ENCODE data around the gene SMU1. TPM values are rescaled to one million over a fixed set of nuclear protein-coding genes. Genes with fewer than 3 reads are reported as not detected.
A peak's percentile ranks its signal among the peaks of the same experiment; 100 is the strongest.

SMU1 gene
- total and polyA plus RNA-seq, 2 of the 13 experiments (the other 11 are each of a cell fraction or from before 2014, with no cell fraction given): 12.9 to 36.6 TPM

DNA sequence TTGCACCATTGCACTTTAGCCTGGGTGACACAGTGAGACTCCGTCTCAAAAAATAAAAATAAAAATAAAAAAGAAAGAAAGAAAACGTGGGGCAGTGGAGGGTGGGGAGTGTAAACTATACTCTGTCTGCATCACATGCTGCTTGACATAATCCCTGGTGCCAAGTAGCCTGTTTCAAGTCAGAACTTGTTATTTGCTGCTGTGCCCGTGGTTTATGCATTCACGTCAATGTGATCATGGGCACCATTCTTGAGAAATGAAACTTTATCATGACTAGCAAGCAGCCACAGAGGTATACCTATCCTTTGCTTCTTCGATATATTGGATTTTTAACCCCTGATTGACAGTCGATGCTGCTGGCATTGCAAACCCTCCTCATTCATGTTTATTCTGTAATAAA is 4.1 kb upstream of the SMU1 start:
- intact Hi-C loops (cut with micrococcal nuclease; ENCODE audit: unreplicated experiment) (no loop called here), in situ Hi-C loops (cut with HindIII; ENCODE audit: extremely low pct_ligation_motif_present, low pct_unique_long_range_greater_than_20kb) (loop anchor here (5.0 kb wide), 1 partner anchor 147 kb away; no protein-coding TSS in a partner anchor)
- TF ChIP-seq ZNF225 (CRISPR knock-in tag; IDR thresholded peaks at IDR 0.05) (no peak), ZNF329 (CRISPR knock-in tag; IDR thresholded peaks at IDR 0.05; ENCODE audit: low read depth) (no peak), ZSCAN31 (CRISPR knock-in tag; IDR thresholded peaks at IDR 0.05; ENCODE audit: low read depth) (no peak), PRMT3 (CRISPR knock-in tag; IDR thresholded peaks at IDR 0.05; ENCODE audit: borderline replicate concordance, low read depth) (no peak), SMAD3 (CRISPR knock-in tag; IDR thresholded peaks at IDR 0.05) (no peak), GABPA (IDR thresholded peaks at IDR 0.05; ENCODE audit: low read depth, low read length) (no peak), GABPA (CRISPR knock-in tag; IDR thresholded peaks at IDR 0.05; ENCODE audit: low read depth) (no peak), KDM6A (CRISPR knock-in tag; IDR thresholded peaks at IDR 0.05; ENCODE audit: low read depth) (no peak), DR1 (CRISPR knock-in tag; IDR thresholded peaks at IDR 0.05) (no peak), GATA4 (IDR thresholded peaks at IDR 0.05; ENCODE audit: borderline replicate concordance, low read depth) (no peak), TBL1XR1 (IDR thresholded peaks at IDR 0.05; ENCODE audit: borderline replicate concordance, low read length, partially characterized antibody) (no peak), ZSCAN25 (CRISPR knock-in tag; IDR thresholded peaks at IDR 0.05) (no peak), MIER2 (CRISPR knock-in tag; IDR thresholded peaks at IDR 0.05) (no peak), FOXA1 (IDR thresholded peaks at IDR 0.05) (no peak), FOXA1 (CRISPR knock-in tag; IDR thresholded peaks at IDR 0.05) (no peak), NFIB (CRISPR knock-in tag; IDR thresholded peaks at IDR 0.05; ENCODE audit: borderline replicate concordance) (no peak)
- TF ChIP-seq, protein P1, sequence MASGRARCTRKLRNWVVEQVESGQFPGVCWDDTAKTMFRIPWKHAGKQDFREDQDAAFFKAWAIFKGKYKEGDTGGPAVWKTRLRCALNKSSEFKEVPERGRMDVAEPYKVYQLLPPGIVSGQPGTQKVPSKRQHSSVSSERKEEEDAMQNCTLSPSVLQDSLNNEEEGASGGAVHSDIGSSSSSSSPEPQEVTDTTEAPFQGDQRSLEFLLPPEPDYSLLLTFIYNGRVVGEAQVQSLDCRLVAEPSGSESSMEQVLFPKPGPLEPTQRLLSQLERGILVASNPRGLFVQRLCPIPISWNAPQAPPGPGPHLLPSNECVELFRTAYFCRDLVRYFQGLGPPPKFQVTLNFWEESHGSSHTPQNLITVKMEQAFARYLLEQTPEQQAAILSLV (CRISPR knock-in tag; IDR thresholded peaks at IDR 0.05; ENCODE audit: borderline replicate concordance): no peak
- TF ChIP-seq, protein P2, sequence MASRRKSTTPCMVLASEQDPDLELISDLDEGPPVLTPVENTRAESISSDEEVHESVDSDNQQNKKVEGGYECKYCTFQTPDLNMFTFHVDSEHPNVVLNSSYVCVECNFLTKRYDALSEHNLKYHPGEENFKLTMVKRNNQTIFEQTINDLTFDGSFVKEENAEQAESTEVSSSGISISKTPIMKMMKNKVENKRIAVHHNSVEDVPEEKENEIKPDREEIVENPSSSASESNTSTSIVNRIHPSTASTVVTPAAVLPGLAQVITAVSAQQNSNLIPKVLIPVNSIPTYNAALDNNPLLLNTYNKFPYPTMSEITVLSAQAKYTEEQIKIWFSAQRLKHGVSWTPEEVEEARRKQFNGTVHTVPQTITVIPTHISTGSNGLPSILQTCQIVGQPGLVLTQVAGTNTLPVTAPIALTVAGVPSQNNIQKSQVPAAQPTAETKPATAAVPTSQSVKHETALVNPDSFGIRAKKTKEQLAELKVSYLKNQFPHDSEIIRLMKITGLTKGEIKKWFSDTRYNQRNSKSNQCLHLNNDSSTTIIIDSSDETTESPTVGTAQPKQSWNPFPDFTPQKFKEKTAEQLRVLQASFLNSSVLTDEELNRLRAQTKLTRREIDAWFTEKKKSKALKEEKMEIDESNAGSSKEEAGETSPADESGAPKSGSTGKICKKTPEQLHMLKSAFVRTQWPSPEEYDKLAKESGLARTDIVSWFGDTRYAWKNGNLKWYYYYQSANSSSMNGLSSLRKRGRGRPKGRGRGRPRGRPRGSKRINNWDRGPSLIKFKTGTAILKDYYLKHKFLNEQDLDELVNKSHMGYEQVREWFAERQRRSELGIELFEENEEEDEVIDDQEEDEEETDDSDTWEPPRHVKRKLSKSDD (CRISPR knock-in tag; IDR thresholded peaks at IDR 0.05; ENCODE audit: low read depth): no peak
- Histone ChIP-seq H3K79me2 (ENCODE audit: insufficient read depth, low read length) (peaks cover 10% of the 10 kb centered on the region), H3K4me3 (replicated peaks in 1 of 3; ENCODE audit: insufficient read depth in 1 of 3, low read depth in 2 of 3, low read length in 3 of 3) (no peak overlapping the region; a peak in 1 of 6 replicates), H3K27me3 (ENCODE audit: control insufficient read depth in 1 of 2, insufficient read depth in 2 of 2, low read length in 2 of 2) (no peaks in the 10 kb centered on the region; a peak in 1 of 5 replicates), H3K36me3 (replicated peaks in 1 of 2; ENCODE audit: control insufficient read depth in 1 of 2, insufficient read depth in 2 of 2, low read length in 2 of 2) (no peaks in the 10 kb centered on the region), H3K4me1 (ENCODE audit: insufficient read depth, low read length) (peaks cover 35% of the 10 kb centered on the region), H2AFZ (ENCODE audit: low read length) (peak overlapping the region; percentile 65), H3K4me2 (ENCODE audit: low read depth, low read length) (peak overlapping the region; percentile 74), H3K9ac (ENCODE audit: insufficient read depth, low read depth, low read length) (no peak overlapping the region; the same call in 1 of the 2 replicates), H3K27ac (ENCODE audit: extremely low read length, insufficient read depth, low read length) (no peak overlapping the region), H4K20me1 (ENCODE audit: insufficient read depth, low read length) (no peaks in the 10 kb centered on the region), H3K9me3 (ENCODE audit: low read length) (no peaks in the 10 kb centered on the region)
- no peak for DNase-seq (ENCODE audit: low spot score)
- ChIA-PET CTCF (ENCODE audit: low intra/inter-chr PET ratio, low total read pairs) (interaction anchor here (1.5 to 3.4 kb wide), 3 partner anchors 91 to 144 kb away, joined by 3 to 80 read pairs (median 13); no protein-coding TSS in a partner anchor), POLR2A (no interaction called here)
- ATAC-seq: no peak
- WGBS (ENCODE audit: low lambda C conversion rate): 34% methylated on average over 6 of the region's 6 CpGs
- no TSS peak for BruUV-seq (replicated peaks)
- FAIRE-seq: no peak
